Testis (tissue), 2 donors: ENCODE data around the gene ARHGDIA.

Experiments
- CTCF ChIP-seq, 3 experiments: fragments of 450-650 bp in 2 of 3; fragments of 200-600 bp in 1 of 3; sonication (generic) in 1 of 3; IDR thresholded peaks; one replicate each; pipeline ENCODE4 v1.5.1; 2016 to 2019; ENCODE audit warnings: antibody characterized with exemption in 3 of 3, mild to moderate bottlenecking in 2 of 3, moderate library complexity in 1 of 3
- POLR2A ChIP-seq: fragments of 450-650 bp; IDR thresholded peaks from one replicate; pipeline ENCODE4 v1.6.1; 2017; ENCODE audit warnings: antibody characterized with exemption, mild to moderate bottlenecking, moderate library complexity

- no peak for TF ChIP-seq POLR2A
- no peak for TF ChIP-seq CTCF (IDR thresholded peaks at IDR 0.05)
These were observed 28.8 kb downstream of the ARHGDIA start for GRCh38 chr17:81842378-81842724.
